ENCODE measurements around the gene STRIT1. TPM values are rescaled to one million over a fixed set of nuclear protein-coding genes. Genes with fewer than 3 reads are reported as not detected.

STRIT1 gene
- total and polyA plus RNA-seq, 2 donors (not counting 1 experiment from before 2014, with no cell fraction given): not detected

DNA sequence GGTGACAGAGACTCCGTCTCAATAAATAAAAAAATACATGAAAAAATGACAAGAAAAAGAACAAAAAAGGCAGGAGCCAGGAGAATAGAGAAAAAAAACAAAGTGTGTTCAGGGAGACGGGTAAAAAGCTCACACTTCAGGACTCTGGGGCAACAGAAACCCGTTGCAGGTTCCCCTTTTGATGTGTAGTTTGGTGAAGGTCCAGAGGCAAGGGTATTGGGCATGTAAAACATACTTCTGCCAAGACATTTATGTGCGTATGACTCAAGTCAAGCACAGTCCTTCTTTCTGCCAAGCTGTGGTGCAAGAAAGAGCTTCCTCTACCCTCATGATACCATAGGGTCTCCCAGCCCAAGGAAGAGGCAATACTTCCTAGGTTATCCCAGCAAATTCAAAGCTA lies 33.4 kb upstream of the STRIT1 start:
- Histone ChIP-seq H3K9me3 (ENCODE audit: control extremely low read depth in 1 of 3, control insufficient read depth in 2 of 3, insufficient read depth in 1 of 3, low read length in 2 of 3) (no peaks in the 10 kb centered on the region), H2AFZ (ENCODE audit: insufficient read depth, low read depth, low read length, poor library complexity, severe bottlenecking) (no peak overlapping the region), H3K4me1 (ENCODE audit: control insufficient read depth in 2 of 2, insufficient read depth in 2 of 2, low read length in 2 of 2) (no peaks in the 10 kb centered on the region), H3K27me3 (replicated peaks in 1 of 4; ENCODE audit: control extremely low read depth in 1 of 4, control insufficient read depth in 3 of 4, insufficient read depth in 4 of 4, low read length in 3 of 4) (no peaks in the 10 kb centered on the region), H3K4me3 (ENCODE audit: control extremely low read depth in 1 of 5, extremely low read depth in 1 of 5, insufficient read depth in 1 of 5, low read depth in 2 of 5, low read length in 4 of 5) (no peak overlapping the region), H4K20me1 (ENCODE audit: control insufficient read depth, insufficient read depth, low read length, poor library complexity, severe bottlenecking) (no peaks in the 10 kb centered on the region), H3K4me2 (replicated peaks; ENCODE audit: low read depth, low read length, poor library complexity, severe bottlenecking) (no peak overlapping the region), H3K9ac (ENCODE audit: low read length) (no peak overlapping the region), H3K36me3 (replicated peaks in 1 of 2; ENCODE audit: control extremely low read depth in 1 of 2, control insufficient read depth in 1 of 2, extremely low read depth in 1 of 2, insufficient read depth in 2 of 2, low read length in 1 of 2) (no peaks in the 10 kb centered on the region), H3K79me2 (ENCODE audit: control insufficient read depth, insufficient read depth, low read length) (no peaks in the 10 kb centered on the region), H3K27ac (ENCODE audit: low read length in 2 of 2) (no peak overlapping the region)
- no peak for DNase-seq
- CTCF ChIA-PET: no interaction called here
- TF ChIP-seq, protein P1, sequence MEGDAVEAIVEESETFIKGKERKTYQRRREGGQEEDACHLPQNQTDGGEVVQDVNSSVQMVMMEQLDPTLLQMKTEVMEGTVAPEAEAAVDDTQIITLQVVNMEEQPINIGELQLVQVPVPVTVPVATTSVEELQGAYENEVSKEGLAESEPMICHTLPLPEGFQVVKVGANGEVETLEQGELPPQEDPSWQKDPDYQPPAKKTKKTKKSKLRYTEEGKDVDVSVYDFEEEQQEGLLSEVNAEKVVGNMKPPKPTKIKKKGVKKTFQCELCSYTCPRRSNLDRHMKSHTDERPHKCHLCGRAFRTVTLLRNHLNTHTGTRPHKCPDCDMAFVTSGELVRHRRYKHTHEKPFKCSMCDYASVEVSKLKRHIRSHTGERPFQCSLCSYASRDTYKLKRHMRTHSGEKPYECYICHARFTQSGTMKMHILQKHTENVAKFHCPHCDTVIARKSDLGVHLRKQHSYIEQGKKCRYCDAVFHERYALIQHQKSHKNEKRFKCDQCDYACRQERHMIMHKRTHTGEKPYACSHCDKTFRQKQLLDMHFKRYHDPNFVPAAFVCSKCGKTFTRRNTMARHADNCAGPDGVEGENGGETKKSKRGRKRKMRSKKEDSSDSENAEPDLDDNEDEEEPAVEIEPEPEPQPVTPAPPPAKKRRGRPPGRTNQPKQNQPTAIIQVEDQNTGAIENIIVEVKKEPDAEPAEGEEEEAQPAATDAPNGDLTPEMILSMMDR (IDR thresholded peaks at IDR 0.05): no peak
- no peak for TF ChIP-seq EZH2 (IDR thresholded peaks at IDR 0.05; ENCODE audit: borderline replicate concordance, insufficient read depth, low read depth, low read length, poor library complexity, severe bottlenecking)
- H3K9me3 Mint-ChIP-seq (ENCODE audit: insufficient read depth): no peaks in the 10 kb centered on the region
- no peak overlapping the region for H3K27ac Mint-ChIP-seq
- no peaks in the 10 kb centered on the region for H3K27me3 Mint-ChIP-seq
- H3K4me3 Mint-ChIP-seq: no peak overlapping the region
- 88% methylated on average over 2 of the region's 4 CpGs for WGBS (ENCODE audit: insufficient coverage)
- POLR2A ChIA-PET: no interaction called here
- intact Hi-C loops (cut with micrococcal nuclease): no loop called here
- ATAC-seq (ENCODE audit: low read depth): no peak
- no peaks in the 10 kb centered on the region for H3K4me1 Mint-ChIP-seq

DNA sequence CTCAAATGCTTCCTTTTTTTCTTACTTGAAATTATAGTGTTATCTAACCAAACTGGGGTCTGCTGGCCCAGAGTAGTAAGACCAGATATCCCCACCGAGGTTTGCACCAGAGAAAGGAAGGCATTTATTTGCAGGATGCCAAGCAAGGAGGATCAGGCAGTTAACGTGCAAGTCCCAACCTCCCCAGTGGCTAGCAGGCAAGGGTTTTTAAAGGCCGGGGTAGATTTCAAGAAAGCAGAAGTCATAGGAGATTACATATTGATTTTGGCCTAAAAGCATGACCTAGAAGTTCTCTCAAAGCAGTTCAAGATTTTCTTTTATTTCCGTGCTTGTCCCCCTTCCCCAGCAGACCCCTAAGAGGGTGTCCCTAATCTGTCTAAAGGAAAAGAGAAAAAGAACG lies 32.8 kb upstream of the STRIT1 start:
- ChIA-PET CTCF (interaction anchor here (1.2 kb wide), 1 partner anchor 9 kb away, joined by 5 read pairs; no protein-coding TSS in a partner anchor), POLR2A (no interaction called here)
- Histone ChIP-seq H3K4me1 (ENCODE audit: control insufficient read depth in 2 of 2, insufficient read depth in 2 of 2, low read length in 2 of 2) (no peaks in the 10 kb centered on the region), H3K9me3 (ENCODE audit: control extremely low read depth in 1 of 3, control insufficient read depth in 2 of 3, insufficient read depth in 1 of 3, low read length in 2 of 3) (no peaks in the 10 kb centered on the region), H4K20me1 (ENCODE audit: control insufficient read depth, insufficient read depth, low read length, poor library complexity, severe bottlenecking) (no peaks in the 10 kb centered on the region), H3K9ac (ENCODE audit: low read length) (no peak overlapping the region), H3K4me2 (replicated peaks; ENCODE audit: low read depth, low read length, poor library complexity, severe bottlenecking) (no peak overlapping the region), H3K79me2 (ENCODE audit: control insufficient read depth, insufficient read depth, low read length) (no peaks in the 10 kb centered on the region), H3K4me3 (ENCODE audit: control extremely low read depth in 1 of 5, extremely low read depth in 1 of 5, insufficient read depth in 1 of 5, low read depth in 2 of 5, low read length in 4 of 5) (no peak overlapping the region), H3K36me3 (replicated peaks in 1 of 2; ENCODE audit: control extremely low read depth in 1 of 2, control insufficient read depth in 1 of 2, extremely low read depth in 1 of 2, insufficient read depth in 2 of 2, low read length in 1 of 2) (no peaks in the 10 kb centered on the region), H3K27ac (ENCODE audit: low read length in 2 of 2) (no peak overlapping the region), H2AFZ (ENCODE audit: insufficient read depth, low read depth, low read length, poor library complexity, severe bottlenecking) (no peak overlapping the region), H3K27me3 (replicated peaks in 1 of 4; ENCODE audit: control extremely low read depth in 1 of 4, control insufficient read depth in 3 of 4, insufficient read depth in 4 of 4, low read length in 3 of 4) (no peaks in the 10 kb centered on the region)
- ATAC-seq (ENCODE audit: low read depth) (no peak), DNase-seq (no peak)
- no peaks in the 10 kb centered on the region for H3K9me3 Mint-ChIP-seq (ENCODE audit: insufficient read depth)
- no peaks in the 10 kb centered on the region for H3K27me3 Mint-ChIP-seq
- H3K27ac Mint-ChIP-seq: no peak overlapping the region
- H3K4me3 Mint-ChIP-seq: no peak overlapping the region
- WGBS (ENCODE audit: insufficient coverage): 84% methylated on average over 3 of the region's 5 CpGs
- TF ChIP-seq, protein P1 (IDR thresholded peaks at IDR 0.05): no peak
- no peak for TF ChIP-seq EZH2 (IDR thresholded peaks at IDR 0.05; ENCODE audit: borderline replicate concordance, insufficient read depth, low read depth, low read length, poor library complexity, severe bottlenecking)
- intact Hi-C loops (cut with micrococcal nuclease): no loop called here
- no peaks in the 10 kb centered on the region for H3K4me1 Mint-ChIP-seq

All from B cell (primary cell).